Osteoblast (primary cell): ENCODE measurements around the gene AUTS2. TPM values are rescaled to one million over a fixed set of nuclear protein-coding genes. Genes with fewer than 3 reads are reported as not detected.

Experiments used
- DNase-seq: peaks from one replicate; pipeline ENCODE4 v3.0.0; 2011; ENCODE audit warnings: low spot score, mixed read lengths; ENCODE audit not compliant: insufficient read length; ENCODE audit errors: missing footprints
- H2AFZ ChIP-seq: 2 replicates; pipeline ENCODE4 v1.6.0; 2011; ENCODE audit warnings: mild to moderate bottlenecking, low read length
- H3K27ac ChIP-seq: 2 replicates; pipeline ENCODE4 v1.5.1; 2011; ENCODE audit warnings: mild to moderate bottlenecking, low read depth, low read length, moderate library complexity
- H3K27me3 ChIP-seq: 2 replicates; pipeline ENCODE4 v1.6.0; 2012; ENCODE audit warnings: mild to moderate bottlenecking, control low read depth, inconsistent platforms, low read length, moderate library complexity; ENCODE audit not compliant: insufficient read depth
- H3K36me3 ChIP-seq: 2 replicates; pipeline ENCODE4 v1.5.1; 2011; ENCODE audit warnings: mild to moderate bottlenecking, low read length, control low read depth, moderate library complexity; ENCODE audit not compliant: insufficient read depth
- H3K4me1 ChIP-seq: 2 replicates; pipeline ENCODE4 v1.5.1; 2011; ENCODE audit warnings: mild to moderate bottlenecking, low read length, control low read depth, moderate library complexity; ENCODE audit not compliant: insufficient read depth
- H3K4me2 ChIP-seq: 2 replicates; pipeline ENCODE4 v1.6.0; 2011; ENCODE audit warnings: mild to moderate bottlenecking, low read length; ENCODE audit not compliant: insufficient read depth
- H3K4me3 ChIP-seq: fragments of 200-600 bp; sonication (generic); 3 replicates; pipeline ENCODE4 v1.5.1; 2012; ENCODE audit warnings: mild to moderate bottlenecking, low read length, inconsistent platforms; ENCODE audit not compliant: insufficient read depth
- H3K79me2 ChIP-seq: 2 replicates; pipeline ENCODE4 v1.6.0; 2012; ENCODE audit warnings: mild to moderate bottlenecking, low read length, control low read depth, inconsistent platforms; ENCODE audit not compliant: insufficient read depth
- H3K9me3 ChIP-seq: 2 replicates; pipeline ENCODE4 v1.5.1; 2011; ENCODE audit warnings: low read depth, low read length, control low read depth
- H4K20me1 ChIP-seq: 2 replicates; pipeline ENCODE4 v1.6.0; 2012; ENCODE audit warnings: mild to moderate bottlenecking, low read length, control low read depth; ENCODE audit not compliant: insufficient read depth
- CTCF ChIP-seq: IDR thresholded peaks from 2 replicates; pipeline ENCODE4 v1.5.1; 2011; ENCODE audit warnings: mild to moderate bottlenecking, low read depth, low read length, moderate library complexity; ENCODE audit errors: extremely low read depth
- total RNA-seq: library from RNA; depleted of rRNA; stranded (reverse); fragments of >200 nt; gene quantifications from 2 replicates; pipeline ENCODE4 v1.2.3, GENCODE V29; 2012

Gene AUTS2
- total RNA-seq, 1 donor = 15.2 TPM

DNA sequence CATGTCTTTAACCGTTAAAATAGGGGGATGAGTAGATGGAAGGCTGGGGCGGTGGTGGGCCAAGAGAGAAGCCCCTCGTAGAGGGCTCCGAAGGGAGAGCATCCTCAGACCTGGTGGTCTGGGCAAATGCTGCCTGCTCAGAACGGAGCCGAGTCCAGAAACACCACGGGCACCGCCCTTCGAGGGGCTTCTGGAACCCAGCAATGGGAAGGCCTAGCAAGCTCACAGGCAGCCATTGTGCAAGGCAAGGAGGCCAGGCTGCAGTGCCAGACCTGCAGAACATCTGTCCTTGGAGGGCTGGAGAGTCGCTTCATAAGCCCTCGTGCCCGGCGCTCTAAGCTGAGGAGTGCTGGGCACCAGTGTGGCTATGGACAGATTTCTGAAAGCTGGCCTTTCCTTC is 889.6 kb downstream of the AUTS2 start:
- no peaks in the 10 kb centered on the region for H3K36me3 ChIP-seq
- H3K27me3 ChIP-seq = peaks cover 10% of the 10 kb centered on the region
- DNase-seq = no peak
- TF ChIP-seq CTCF = no peak
- H2AFZ ChIP-seq = no peak overlapping the region
- H3K79me2 ChIP-seq = no peaks in the 10 kb centered on the region
- no peaks in the 10 kb centered on the region for H4K20me1 ChIP-seq
- H3K27ac ChIP-seq = no peak overlapping the region
- no peaks in the 10 kb centered on the region for H3K4me1 ChIP-seq
- no peaks in the 10 kb centered on the region for H3K9me3 ChIP-seq
- H3K4me3 ChIP-seq = no peak overlapping the region
- no peak overlapping the region for H3K4me2 ChIP-seq

GRCh38 chr7:70489813-70490212 is 891.5 kb downstream of the AUTS2 start:
- no peak overlapping the region for H2AFZ ChIP-seq
- TF ChIP-seq CTCF = no peak
- H3K9me3 ChIP-seq = no peaks in the 10 kb centered on the region
- H3K27ac ChIP-seq = no peak overlapping the region
- H3K4me2 ChIP-seq = no peak overlapping the region
- H3K79me2 ChIP-seq = no peaks in the 10 kb centered on the region
- H3K27me3 ChIP-seq = no peaks in the 10 kb centered on the region
- no peaks in the 10 kb centered on the region for H3K4me1 ChIP-seq
- no peaks in the 10 kb centered on the region for H4K20me1 ChIP-seq
- no peak for DNase-seq
- H3K4me3 ChIP-seq = no peak overlapping the region
- no peaks in the 10 kb centered on the region for H3K36me3 ChIP-seq

DNA sequence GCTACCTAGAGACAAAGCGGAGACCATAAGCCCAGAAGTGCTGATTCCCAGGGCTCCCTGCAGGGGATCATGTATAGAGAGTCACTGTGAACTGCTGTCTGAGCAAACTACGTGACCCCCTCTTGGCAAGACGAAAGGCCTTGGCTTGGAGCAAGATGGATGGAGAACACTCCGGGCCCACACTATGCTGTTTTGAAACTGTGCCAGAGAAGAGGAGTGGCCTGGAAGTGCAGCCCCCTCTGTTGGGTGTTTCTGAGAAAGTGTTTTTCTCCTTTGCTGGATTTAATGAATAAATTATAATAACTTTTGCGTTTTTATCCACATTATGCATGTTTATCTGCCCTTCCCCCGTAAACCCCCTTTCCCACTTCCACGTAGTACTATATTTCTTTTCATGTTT is 894.4 kb downstream of the AUTS2 start:
- Histone ChIP-seq H3K4me3 (no peak overlapping the region), H3K9me3 (no peaks in the 10 kb centered on the region), H3K27me3 (no peaks in the 10 kb centered on the region), H3K4me2 (no peak overlapping the region), H3K4me1 (no peaks in the 10 kb centered on the region), H4K20me1 (no peaks in the 10 kb centered on the region), H3K79me2 (no peaks in the 10 kb centered on the region), H3K27ac (no peak overlapping the region), H2AFZ (no peak overlapping the region), H3K36me3 (no peaks in the 10 kb centered on the region)
- DNase-seq = no peak
- TF ChIP-seq CTCF = no peak

DNA sequence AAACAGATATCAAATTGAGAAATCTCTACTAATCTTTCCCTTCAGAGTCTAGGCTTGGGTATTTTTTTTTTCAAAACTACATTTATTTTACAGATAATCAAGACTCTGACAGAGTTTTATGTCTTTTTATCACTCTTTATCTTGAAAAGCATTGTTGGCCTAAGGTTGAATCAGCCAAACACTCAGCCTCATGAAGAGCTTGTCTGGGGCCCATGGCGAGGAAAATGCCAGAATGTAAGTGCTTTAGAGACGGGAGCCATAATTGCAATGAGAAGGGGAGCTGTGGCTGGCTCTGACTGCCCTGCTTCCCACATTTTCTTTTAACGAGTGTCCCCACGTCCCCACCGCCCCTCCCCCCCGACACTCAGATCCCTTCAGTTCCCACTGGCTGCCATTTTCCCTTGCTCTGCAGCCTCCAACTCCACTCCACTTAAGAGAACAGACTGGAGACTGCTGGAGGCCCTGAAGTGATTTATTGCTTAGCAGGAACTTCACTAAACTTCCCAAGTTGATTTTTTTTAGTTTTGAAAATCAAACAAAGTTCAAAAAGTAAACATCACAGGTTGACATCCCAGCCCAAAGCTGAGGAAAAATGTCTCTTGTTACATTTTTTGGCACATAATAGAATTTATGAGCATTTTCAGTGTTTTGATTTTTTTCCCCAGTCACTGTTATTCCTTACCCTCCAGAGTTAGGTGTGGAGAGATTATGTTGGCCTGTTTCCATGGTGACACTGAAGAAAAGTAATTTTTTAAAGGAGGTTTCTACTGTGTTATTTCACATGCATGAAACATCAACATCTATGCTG is 896.2 kb downstream of the AUTS2 start:
- Histone ChIP-seq H3K4me2 (no peak overlapping the region), H3K9me3 (no peaks in the 10 kb centered on the region), H3K36me3 (no peaks in the 10 kb centered on the region), H4K20me1 (no peaks in the 10 kb centered on the region), H3K27ac (no peak overlapping the region), H3K27me3 (no peaks in the 10 kb centered on the region), H2AFZ (no peak overlapping the region), H3K4me1 (no peaks in the 10 kb centered on the region), H3K79me2 (no peaks in the 10 kb centered on the region), H3K4me3 (no peak overlapping the region)
- no peak for DNase-seq
- no peak for TF ChIP-seq CTCF
